ENCODE data around the gene KLHL10.
A peak's percentile ranks its signal among the peaks of the same experiment; 100 is the strongest.

The KLHL10 gene

DNA sequence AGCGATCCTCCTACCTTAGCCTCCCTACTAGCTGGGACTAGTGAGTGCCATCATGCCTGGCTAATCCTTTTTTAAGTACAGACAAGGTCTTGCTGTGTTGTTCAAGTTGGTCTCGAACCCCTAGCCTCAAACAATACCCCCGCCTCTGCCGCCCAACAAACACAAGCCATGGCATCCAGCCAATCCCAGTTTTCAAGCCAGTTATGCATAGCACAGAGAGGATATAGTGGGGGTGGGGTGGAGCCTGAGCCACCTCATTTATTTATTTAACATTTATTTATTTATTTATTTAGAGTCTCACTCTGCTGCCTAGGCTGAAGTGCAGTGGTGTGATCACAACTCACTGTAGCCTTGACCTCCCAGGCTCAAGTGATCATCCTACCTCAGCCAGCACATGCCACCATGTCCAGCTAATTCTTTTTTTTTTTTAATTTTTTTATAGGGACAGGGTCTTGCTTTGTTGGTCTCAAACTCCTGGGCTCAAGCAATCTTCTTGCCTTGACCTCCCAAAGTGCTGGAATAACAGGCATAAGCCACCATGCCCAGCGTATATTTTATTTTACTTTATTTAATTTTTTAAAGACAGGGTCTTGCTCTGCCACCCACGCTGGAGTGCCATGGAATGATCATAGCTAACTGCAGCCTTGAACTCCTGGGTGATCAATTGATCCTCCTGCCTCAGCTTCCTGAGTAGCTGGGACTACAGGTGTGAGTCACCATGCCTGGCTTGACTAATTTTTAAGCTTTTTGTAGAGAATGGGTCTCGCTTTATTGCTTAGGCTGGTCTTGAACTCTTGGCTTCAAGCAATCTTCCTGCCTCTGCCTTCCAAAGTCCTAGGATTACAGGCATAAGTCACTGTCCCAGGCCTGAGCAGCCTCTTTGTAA is 53.8 kb downstream of the KLHL10 start:
- H3K56ac ChIP-seq (ENCODE audit: low read length): no peak overlapping the region
- H3K4ac ChIP-seq (ENCODE audit: low read depth, low read length): no peak overlapping the region
- H3K9ac ChIP-seq (ENCODE audit: low read length): no peak overlapping the region
- no CpG with 5 or more reads among the region's 7 CpGs for WGBS (ENCODE audit: extremely low coverage, insufficient coverage, low lambda C conversion rate)
- H3K79me2 ChIP-seq (ENCODE audit: control insufficient read depth, insufficient read depth, low read length): no peaks in the 10 kb centered on the region
- H2BK120ac ChIP-seq (ENCODE audit: low read depth, low read length): no peak overlapping the region
- H3K79me1 ChIP-seq (ENCODE audit: low read length): peaks cover 14% of the 10 kb centered on the region
- H4K5ac ChIP-seq (ENCODE audit: low read length): no peak overlapping the region
- H3K36me3 ChIP-seq (ENCODE audit: control insufficient read depth, insufficient read depth, low read length): peaks cover 41% of the 10 kb centered on the region
- no peak overlapping the region for H3K4me2 ChIP-seq (ENCODE audit: low read length)
- H3K4me1 ChIP-seq (ENCODE audit: control insufficient read depth, low read depth, low read length): no peaks in the 10 kb centered on the region
- no peak overlapping the region for H2AK5ac ChIP-seq (ENCODE audit: low read length)
- no peak overlapping the region for H4K8ac ChIP-seq (ENCODE audit: low read depth, low read length)
- H3K27me3 ChIP-seq (ENCODE audit: insufficient read depth, low read length, poor library complexity): no peaks in the 10 kb centered on the region
- H3K27ac ChIP-seq (ENCODE audit: low read depth, low read length): no peak overlapping the region
- DNase-seq: no peak
- H3K18ac ChIP-seq (ENCODE audit: low read length): no peak overlapping the region
- H3K23ac ChIP-seq (ENCODE audit: low read length): no peak overlapping the region
- no peak overlapping the region for H3K4me3 ChIP-seq (ENCODE audit: low read length)
- H2BK15ac ChIP-seq (replicated peaks; ENCODE audit: low read depth): no peak overlapping the region
- H2BK5ac ChIP-seq (ENCODE audit: low read length): no peak overlapping the region

DNA sequence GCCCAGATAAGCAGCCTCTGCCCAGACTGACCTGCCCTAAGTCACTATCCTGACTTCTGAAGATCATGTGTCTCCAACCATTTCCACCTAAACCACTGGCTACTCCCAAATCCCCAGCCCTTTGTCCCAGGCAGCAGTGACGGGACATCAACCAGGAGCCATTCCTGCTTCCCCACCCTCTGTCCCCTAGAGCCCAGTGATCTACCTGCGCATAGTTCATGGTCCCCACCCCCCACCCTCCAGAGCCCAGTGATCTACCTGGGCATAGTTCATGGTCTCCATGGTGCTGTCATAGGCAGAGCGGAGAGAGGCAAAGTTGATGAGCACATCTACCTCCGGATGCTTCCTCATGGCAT is 54.4 kb downstream of the KLHL10 start:
- no peak overlapping the region for H3K23ac ChIP-seq (ENCODE audit: low read length)
- H2BK15ac ChIP-seq (replicated peaks; ENCODE audit: low read depth): no peak overlapping the region
- H3K27ac ChIP-seq (ENCODE audit: low read depth, low read length): no peak overlapping the region
- no peak overlapping the region for H2BK120ac ChIP-seq (ENCODE audit: low read depth, low read length)
- no peak overlapping the region for H2AK5ac ChIP-seq (ENCODE audit: low read length)
- H3K27me3 ChIP-seq (ENCODE audit: insufficient read depth, low read length, poor library complexity): no peaks in the 10 kb centered on the region
- H4K5ac ChIP-seq (ENCODE audit: low read length): no peak overlapping the region
- no CpG with 5 or more reads among the region's 4 CpGs for WGBS (ENCODE audit: extremely low coverage, insufficient coverage, low lambda C conversion rate)
- H3K56ac ChIP-seq (ENCODE audit: low read length): no peak overlapping the region
- no peak overlapping the region for H3K9ac ChIP-seq (ENCODE audit: low read length)
- H3K79me1 ChIP-seq (ENCODE audit: low read length): peaks cover 18% of the 10 kb centered on the region
- H3K79me2 ChIP-seq (ENCODE audit: control insufficient read depth, insufficient read depth, low read length): no peaks in the 10 kb centered on the region
- no peak for DNase-seq
- no peak overlapping the region for H3K4me3 ChIP-seq (ENCODE audit: low read length)
- H3K4ac ChIP-seq (ENCODE audit: low read depth, low read length): no peak overlapping the region
- H4K8ac ChIP-seq (ENCODE audit: low read depth, low read length): no peak overlapping the region
- H3K4me2 ChIP-seq (ENCODE audit: low read length): no peak overlapping the region
- no peak overlapping the region for H3K18ac ChIP-seq (ENCODE audit: low read length)
- no peaks in the 10 kb centered on the region for H3K4me1 ChIP-seq (ENCODE audit: control insufficient read depth, low read depth, low read length)
- H3K36me3 ChIP-seq (ENCODE audit: control insufficient read depth, insufficient read depth, low read length): peaks cover 44% of the 10 kb centered on the region
- no peak overlapping the region for H2BK5ac ChIP-seq (ENCODE audit: low read length)

GRCh38 chr17:41893384-41893783 is 55.8 kb downstream of the KLHL10 start:
- Histone ChIP-seq H3K27ac (ENCODE audit: low read depth, low read length) (no peak overlapping the region), H3K27me3 (ENCODE audit: insufficient read depth, low read length, poor library complexity) (no peaks in the 10 kb centered on the region), H3K18ac (ENCODE audit: low read length) (no peak overlapping the region), H2BK5ac (ENCODE audit: low read length) (no peak overlapping the region), H3K9ac (ENCODE audit: low read length) (no peak overlapping the region), H3K4me1 (ENCODE audit: control insufficient read depth, low read depth, low read length) (no peaks in the 10 kb centered on the region), H2BK120ac (ENCODE audit: low read depth, low read length) (no peak overlapping the region), H3K4me2 (ENCODE audit: low read length) (no peak overlapping the region), H3K56ac (ENCODE audit: low read length) (no peak overlapping the region), H3K36me3 (ENCODE audit: control insufficient read depth, insufficient read depth, low read length) (peaks cover 39% of the 10 kb centered on the region), H3K79me2 (ENCODE audit: control insufficient read depth, insufficient read depth, low read length) (no peaks in the 10 kb centered on the region), H3K4me3 (ENCODE audit: low read length) (no peak overlapping the region), H2AK5ac (ENCODE audit: low read length) (no peak overlapping the region), H4K8ac (ENCODE audit: low read depth, low read length) (no peak overlapping the region), H4K5ac (ENCODE audit: low read length) (no peak overlapping the region), H3K79me1 (ENCODE audit: low read length) (peaks cover 18% of the 10 kb centered on the region), H3K23ac (ENCODE audit: low read length) (no peak overlapping the region), H2BK15ac (replicated peaks; ENCODE audit: low read depth) (no peak overlapping the region), H3K4ac (ENCODE audit: low read depth, low read length) (no peak overlapping the region)
- DNase-seq: no peak
- no CpG with 5 or more reads among the region's 3 CpGs for WGBS (ENCODE audit: extremely low coverage, insufficient coverage, low lambda C conversion rate)

- peaks cover 40% of the 10 kb centered on the region for H3K36me3 ChIP-seq (ENCODE audit: control insufficient read depth, insufficient read depth, low read length)
- no peaks in the 10 kb centered on the region for H3K4me1 ChIP-seq (ENCODE audit: control insufficient read depth, low read depth, low read length)
- H3K27me3 ChIP-seq (ENCODE audit: insufficient read depth, low read length, poor library complexity): no peaks in the 10 kb centered on the region
- no peak overlapping the region for H3K23ac ChIP-seq (ENCODE audit: low read length)
- no peak overlapping the region for H2AK5ac ChIP-seq (ENCODE audit: low read length)
- no peak overlapping the region for H2BK5ac ChIP-seq (ENCODE audit: low read length)
- H3K4me3 ChIP-seq (ENCODE audit: low read length): no peak overlapping the region
- no peak overlapping the region for H3K4me2 ChIP-seq (ENCODE audit: low read length)
- no peaks in the 10 kb centered on the region for H3K79me2 ChIP-seq (ENCODE audit: control insufficient read depth, insufficient read depth, low read length)
- DNase-seq: peak; percentile 95
- H3K4ac ChIP-seq (ENCODE audit: low read depth, low read length): no peak overlapping the region
- no peak overlapping the region for H2BK120ac ChIP-seq (ENCODE audit: low read depth, low read length)
- no peak overlapping the region for H2BK15ac ChIP-seq (replicated peaks; ENCODE audit: low read depth)
- H3K79me1 ChIP-seq (ENCODE audit: low read length): peaks cover 20% of the 10 kb centered on the region
- WGBS (ENCODE audit: extremely low coverage, insufficient coverage, low lambda C conversion rate): no CpG with 5 or more reads among the region's 7 CpGs
- no peak overlapping the region for H3K56ac ChIP-seq (ENCODE audit: low read length)
- H3K9ac ChIP-seq (ENCODE audit: low read length): no peak overlapping the region
- H4K8ac ChIP-seq (ENCODE audit: low read depth, low read length): no peak overlapping the region
- no peak overlapping the region for H3K27ac ChIP-seq (ENCODE audit: low read depth, low read length)
- no peak overlapping the region for H4K5ac ChIP-seq (ENCODE audit: low read length)
- H3K18ac ChIP-seq (ENCODE audit: low read length): no peak overlapping the region
Observed at GRCh38 chr17:41894791-41895331, 57.2 kb downstream of the KLHL10 start.

GRCh38 chr17:41895617-41896016 is 58.0 kb downstream of the KLHL10 start:
- H3K27ac ChIP-seq (ENCODE audit: low read depth, low read length): no peak overlapping the region

More at GRCh38 chr17:41895617-41896016, 58.0 kb downstream of the KLHL10 start:
- Histone ChIP-seq H3K36me3 (ENCODE audit: control insufficient read depth, insufficient read depth, low read length) (peaks cover 39% of the 10 kb centered on the region), H2BK120ac (ENCODE audit: low read depth, low read length) (no peak overlapping the region), H3K4me3 (ENCODE audit: low read length) (no peak overlapping the region), H3K18ac (ENCODE audit: low read length) (no peak overlapping the region), H3K56ac (ENCODE audit: low read length) (no peak overlapping the region), H2AK5ac (ENCODE audit: low read length) (no peak overlapping the region), H3K79me2 (ENCODE audit: control insufficient read depth, insufficient read depth, low read length) (no peaks in the 10 kb centered on the region), H3K23ac (ENCODE audit: low read length) (no peak overlapping the region), H3K4me2 (ENCODE audit: low read length) (no peak overlapping the region), H4K8ac (ENCODE audit: low read depth, low read length) (no peak overlapping the region), H2BK5ac (ENCODE audit: low read length) (no peak overlapping the region), H3K4me1 (ENCODE audit: control insufficient read depth, low read depth, low read length) (no peaks in the 10 kb centered on the region), H3K79me1 (ENCODE audit: low read length) (peaks cover 20% of the 10 kb centered on the region), H4K5ac (ENCODE audit: low read length) (no peak overlapping the region), H3K9ac (ENCODE audit: low read length) (no peak overlapping the region), H2BK15ac (replicated peaks; ENCODE audit: low read depth) (no peak overlapping the region), H3K27me3 (ENCODE audit: insufficient read depth, low read length, poor library complexity) (no peaks in the 10 kb centered on the region), H3K4ac (ENCODE audit: low read depth, low read length) (no peak overlapping the region)
- no CpG with 5 or more reads among the region's 5 CpGs for WGBS (ENCODE audit: extremely low coverage, insufficient coverage, low lambda C conversion rate)
- no peak for DNase-seq
